ENCODE measurements around the gene RSPH10B2. TPM values are rescaled to one million over a fixed set of nuclear protein-coding genes. Genes with fewer than 3 reads are reported as not detected.
"Not testable (repeated sequence)": the region's sequence is repeated elsewhere in the genome, so short reads cannot be mapped to it uniquely, and the experiment has no call there.

RSPH10B2 gene
- not detected for total RNA-seq

DNA sequence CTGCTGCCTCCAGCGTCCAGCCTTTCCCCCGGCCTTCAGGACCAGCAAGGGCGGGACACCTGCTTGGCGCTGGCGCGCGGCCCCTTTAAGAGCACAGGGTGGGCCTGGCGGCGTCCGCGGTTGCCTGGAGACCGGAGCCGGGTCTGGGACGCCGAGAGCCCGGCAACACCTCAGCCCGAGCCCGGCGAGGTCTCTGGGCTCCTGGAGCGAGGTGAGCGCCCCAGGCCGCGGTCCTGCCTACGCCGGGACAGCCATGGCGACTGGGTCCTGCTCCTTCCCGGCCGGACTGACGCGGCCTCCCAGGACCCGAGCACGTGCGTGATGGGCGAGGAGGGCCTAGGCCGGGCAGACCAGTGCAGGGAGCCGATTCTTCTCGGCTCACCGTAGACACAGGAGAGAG, at the start of gene RSPH10B2:
TSS of gene RSPH10B2 (plus strand) at position 140 of the 400 bp plus-strand sequence. CDS start 3,575 bp downstream, outside the sequence.
- ATAC-seq, result peak; percentile 36

DNA sequence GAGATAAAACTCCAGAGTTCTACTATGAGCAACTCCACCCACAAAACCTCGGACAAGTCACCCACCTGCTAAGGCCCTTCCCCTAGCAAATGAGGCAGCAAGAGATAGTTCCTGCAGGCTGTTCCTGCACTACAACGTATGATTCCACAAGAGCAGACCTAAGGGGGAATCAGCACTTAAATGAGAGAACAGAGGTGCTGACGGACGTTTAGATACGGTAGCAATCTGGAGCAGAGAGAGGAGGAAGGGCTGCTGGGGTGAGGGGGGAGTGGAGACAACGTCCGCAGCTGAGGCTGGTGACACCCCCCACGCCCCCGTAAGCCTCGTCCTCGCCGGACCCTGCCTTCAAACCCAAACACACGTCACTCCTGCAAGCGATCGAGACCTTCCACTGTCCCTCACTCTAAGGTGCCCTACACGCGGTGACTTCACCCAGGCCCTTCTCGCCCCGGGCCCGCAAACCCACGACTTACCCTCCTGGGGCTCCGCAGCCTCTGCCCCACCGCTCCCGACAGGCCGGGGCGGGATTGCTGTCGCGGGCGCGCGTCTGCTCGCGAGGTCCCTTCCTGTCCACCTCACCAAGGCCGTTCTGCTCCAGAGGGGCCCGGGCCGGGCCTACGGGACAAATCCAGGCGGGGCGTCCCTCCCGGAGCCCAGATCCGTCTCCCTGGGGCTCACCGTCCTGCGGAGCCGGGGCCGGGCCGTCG, 47.8 kb upstream of the RSPH10B2 start:
- DNase-seq (ENCODE audit: low spot score) (peak; percentile 52), ATAC-seq (peak; percentile 36)

More for the DNA sequence above, at the start of gene RSPH10B2:
- DNase-seq (ENCODE audit: low spot score), result not testable (repeated sequence)

DNA sequence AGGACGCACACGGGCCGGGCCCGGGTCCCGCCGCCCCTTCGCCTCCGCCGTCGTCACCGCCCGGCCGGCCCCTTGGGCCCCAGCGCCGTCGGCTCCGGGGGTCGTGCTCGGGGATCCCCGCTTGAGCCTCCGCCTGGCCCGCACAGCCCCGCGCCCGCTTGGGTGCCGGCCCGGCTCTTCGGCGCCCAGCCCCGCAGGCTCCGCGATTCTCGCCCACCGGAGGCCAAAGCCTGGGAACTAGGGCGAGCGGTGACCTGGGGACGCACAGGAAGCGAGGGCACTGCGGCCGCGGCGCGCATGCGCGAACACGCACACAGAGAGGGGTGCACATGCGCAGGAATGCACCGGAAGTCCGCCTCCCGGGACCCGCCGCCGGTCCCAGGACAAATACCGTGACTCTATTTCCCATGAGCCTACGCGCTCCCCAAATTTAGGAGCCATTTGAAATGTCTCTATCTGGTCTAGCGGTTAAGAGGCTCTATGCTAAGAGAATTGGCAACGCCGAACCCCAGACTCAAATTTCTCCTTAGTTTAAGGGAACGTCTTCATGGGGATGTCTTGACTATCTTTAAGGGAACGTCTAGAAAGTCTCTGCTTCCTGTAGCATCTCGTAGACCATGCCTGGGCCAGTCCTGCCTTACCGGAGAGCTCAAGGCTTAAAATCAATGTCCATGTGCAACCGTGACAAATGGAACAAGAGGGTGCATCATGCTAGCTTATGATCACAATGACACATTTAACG, 47.1 kb upstream of the RSPH10B2 start, which contains the start of gene ZNF12:
TSS of gene ZNF12 (minus strand) at position 282 of the 742 bp plus-strand sequence. CDS start 1,774 bp downstream, outside the sequence.
- ATAC-seq (peak; percentile 89), DNase-seq (ENCODE audit: low spot score) (peak; percentile 98)

DNA sequence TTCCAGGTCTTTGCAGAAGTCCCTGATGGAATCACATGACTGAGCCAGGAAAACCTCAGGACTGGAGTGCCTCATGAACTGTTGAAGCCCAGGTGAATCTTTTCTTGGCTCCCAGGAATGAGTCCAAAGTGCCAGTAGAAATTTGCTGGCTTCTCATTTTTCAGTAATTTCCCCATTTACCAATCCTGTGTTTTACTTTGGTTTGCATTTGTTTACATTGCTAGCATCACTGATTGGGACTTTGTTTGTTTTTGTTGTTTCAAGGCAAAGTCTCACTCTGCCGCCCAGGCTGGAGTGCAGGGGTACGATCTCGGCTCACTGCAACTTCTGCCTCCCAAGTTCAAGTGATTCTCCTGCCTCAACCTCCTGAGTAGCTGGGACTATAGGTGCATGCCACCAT, 45.6 kb upstream of the RSPH10B2 start:
- ATAC-seq (peak; percentile 15), DNase-seq (ENCODE audit: low spot score) (no peak)

DNA sequence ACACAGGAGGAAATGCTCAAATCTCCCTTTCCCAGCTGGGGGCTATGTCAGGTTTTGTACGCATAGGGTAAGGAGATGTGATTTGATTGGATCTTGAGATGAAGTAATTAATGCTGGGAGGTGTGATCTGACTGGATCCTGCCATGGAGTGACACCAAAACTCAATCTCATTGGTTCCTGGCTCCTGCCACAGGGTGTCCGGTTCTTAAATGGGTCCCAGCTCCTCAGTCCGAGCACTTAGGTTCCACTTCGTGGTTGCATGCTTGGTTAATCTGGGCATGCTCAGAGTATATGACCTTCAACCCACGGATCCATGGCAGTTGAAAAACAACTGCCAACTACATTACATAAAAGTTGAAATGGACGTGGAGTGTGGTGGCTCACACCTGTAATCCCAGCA, 44.1 kb upstream of the RSPH10B2 start:
- DNase-seq (ENCODE audit: low spot score) (peak; percentile 62), ATAC-seq (peak; percentile 56)

DNA sequence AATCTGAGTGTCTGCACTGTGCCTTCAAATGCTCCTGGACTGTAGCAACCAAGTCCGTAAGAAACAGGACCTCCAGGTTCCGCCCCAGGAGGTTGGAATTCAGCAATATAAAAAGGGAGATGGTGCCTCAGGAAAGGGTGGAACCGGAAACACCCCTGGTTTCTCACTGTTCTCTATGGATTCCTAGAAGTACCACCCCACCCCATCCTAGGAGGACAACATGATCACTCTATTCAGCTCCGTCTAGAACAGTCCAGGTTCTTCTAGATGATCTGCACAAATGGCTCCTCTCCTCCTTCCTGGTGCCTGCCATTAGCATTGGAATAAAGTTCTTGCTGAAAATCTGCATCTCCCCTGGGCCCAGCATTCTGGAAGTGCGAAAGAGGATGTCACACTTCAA, 39.5 kb upstream of the RSPH10B2 start:
- ATAC-seq (no peak), DNase-seq (ENCODE audit: low spot score) (no peak)

DNA sequence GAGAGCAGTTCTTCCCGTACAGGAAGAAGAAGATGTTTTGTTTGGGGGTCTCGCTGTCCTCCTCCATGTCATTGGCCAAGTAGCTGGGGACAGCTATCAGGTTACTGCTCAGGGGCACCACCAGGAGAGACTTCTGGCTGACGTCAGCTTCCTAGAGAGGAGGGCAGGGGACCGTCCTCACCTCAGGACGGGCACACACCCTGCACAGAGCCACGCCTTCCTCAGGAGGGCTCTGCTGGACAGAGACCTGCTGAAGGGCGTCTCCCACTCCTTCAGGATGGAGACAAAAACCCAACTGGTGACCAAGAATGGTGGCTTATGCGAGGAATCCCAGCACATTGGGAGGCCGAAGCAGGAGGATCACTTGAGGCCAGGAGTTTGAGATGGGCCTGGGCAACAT, 38.0 kb upstream of the RSPH10B2 start:
- ATAC-seq; DNase-seq (ENCODE audit: low spot score): not testable (repeated sequence)

DNA sequence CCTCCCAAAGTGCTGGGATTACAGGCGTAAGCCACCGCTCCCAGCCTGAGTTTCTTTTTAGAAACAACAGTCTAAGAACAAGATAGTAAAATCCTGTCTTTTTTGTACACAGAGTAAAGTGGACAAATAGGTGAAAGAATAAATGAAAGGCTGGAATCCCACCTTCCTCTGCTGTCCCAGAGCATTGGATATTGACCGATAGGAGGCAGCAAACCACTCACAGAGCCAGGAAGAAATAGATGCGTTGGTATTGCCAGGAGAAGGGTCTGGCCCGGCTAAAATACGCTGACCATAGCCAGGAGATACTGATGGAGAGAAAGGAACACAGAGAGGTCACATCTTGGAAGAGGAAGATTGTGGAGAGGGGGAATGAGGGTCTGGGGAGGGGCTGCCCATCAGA, 35.8 kb upstream of the RSPH10B2 start:
- no peak for DNase-seq (ENCODE audit: low spot score)
- ATAC-seq, result no peak

DNA sequence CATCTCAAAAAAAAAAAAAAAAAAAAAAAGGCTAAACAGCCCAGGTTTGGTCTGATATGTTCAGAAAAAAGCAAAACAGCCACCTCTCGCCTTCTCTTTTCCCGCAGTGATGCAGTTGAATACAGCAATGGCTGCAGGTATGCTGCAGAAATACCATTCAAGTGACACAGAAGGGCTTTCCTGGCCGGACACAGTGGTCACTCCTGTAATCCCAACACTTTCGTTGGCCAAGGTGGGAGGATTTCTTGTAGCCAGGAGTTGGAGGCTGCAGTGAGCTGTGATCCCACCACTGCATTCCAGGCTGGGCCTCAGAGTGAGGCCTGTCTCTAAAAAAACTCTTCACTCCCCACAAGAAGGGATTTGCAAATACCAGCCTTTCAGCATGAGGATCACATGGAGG, 29.6 kb upstream of the RSPH10B2 start:
- ATAC-seq; DNase-seq (ENCODE audit: low spot score): not testable (repeated sequence)

DNA sequence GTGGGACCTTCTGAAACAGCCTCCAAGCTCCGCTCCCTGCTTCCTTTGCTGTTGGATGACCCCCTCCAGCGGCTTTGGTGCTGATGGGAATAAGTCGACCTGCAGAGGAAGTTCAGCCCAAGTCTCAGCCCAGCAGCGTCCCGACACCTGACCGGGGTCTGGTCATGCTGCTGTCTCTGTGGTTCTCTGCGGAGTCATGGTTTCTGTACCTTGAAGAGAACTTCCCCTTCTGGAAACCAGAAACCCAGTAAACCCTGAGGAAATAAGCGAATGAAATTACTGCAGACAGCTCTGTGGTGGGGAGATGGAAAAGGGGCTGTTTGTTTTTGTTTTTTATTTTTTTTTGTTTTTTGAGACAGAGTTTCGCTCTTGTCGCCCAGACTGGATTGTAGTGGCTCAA, 28.9 kb upstream of the RSPH10B2 start:
- no peak for ATAC-seq
- no peak for DNase-seq (ENCODE audit: low spot score)

DNA sequence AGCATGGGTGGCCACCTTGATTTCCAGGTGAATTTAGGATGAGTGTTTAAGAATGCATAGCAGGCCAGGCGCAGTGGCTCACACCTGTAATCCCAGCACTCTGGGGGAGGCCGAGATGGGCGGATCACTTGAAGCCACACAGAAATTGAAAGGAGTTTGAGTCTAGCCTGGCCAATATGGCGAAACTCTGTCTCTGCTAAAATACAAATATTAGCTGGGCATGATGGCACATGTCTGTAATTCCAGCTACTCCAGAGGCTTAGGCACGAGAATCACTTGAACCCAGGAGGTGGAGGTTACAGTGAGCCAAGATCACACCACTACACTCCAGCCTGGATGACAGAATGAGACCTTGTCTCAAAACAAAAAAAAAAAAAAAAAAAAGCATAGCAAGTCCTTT, 27.6 kb upstream of the RSPH10B2 start:
- not testable (repeated sequence) for ATAC-seq; DNase-seq (ENCODE audit: low spot score)

DNA sequence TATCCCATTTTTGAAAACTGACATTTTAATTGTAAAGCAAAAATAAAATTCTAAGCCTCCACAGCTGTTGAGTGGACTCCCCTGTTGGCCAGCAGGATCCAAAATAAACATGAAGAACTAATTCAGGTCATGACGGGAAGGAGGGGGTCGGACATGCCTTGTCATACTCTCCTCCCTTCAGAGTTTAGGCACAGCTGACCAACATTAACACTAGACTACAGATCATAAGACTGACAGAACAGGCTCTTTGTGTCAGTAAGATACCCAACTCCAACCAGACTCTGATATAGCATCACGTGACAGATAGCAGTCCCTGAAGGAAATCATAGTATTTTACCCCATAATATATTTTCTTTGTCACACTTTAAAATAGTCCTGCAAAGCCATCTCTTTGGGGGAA, 26.2 kb upstream of the RSPH10B2 start:
- DNase-seq (ENCODE audit: low spot score) (no peak), ATAC-seq (no peak)

DNA sequence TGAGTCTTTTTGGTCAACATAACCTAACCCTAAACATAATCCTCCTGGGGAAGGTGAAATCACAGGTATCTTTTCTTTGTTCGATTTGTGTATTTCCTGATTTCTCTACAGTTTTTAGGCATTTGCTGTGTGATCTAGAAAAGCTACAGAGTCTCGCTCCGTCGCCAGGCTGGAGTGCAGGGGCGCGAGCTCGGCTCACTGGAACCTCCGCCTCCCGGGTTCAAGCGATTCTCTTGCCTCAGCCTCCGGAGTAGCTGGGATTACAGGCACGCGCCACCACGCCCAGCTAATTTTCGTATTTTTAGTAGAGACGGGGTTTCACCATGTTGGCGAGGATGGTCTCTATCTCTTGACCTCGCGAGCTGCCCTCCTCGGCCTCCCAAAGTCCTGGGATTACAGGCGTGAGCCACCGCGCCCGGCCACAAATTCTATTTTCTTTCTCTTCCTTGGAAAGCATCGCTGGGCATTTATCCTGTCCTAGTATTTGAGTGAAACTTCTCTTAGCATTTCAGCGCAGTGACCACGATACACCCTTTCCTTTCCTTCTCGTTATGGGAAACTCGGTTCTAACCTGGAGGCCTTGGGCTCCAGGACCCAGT, 24.9 kb upstream of the RSPH10B2 start:
- not testable (repeated sequence) for DNase-seq (ENCODE audit: low spot score); ATAC-seq

DNA sequence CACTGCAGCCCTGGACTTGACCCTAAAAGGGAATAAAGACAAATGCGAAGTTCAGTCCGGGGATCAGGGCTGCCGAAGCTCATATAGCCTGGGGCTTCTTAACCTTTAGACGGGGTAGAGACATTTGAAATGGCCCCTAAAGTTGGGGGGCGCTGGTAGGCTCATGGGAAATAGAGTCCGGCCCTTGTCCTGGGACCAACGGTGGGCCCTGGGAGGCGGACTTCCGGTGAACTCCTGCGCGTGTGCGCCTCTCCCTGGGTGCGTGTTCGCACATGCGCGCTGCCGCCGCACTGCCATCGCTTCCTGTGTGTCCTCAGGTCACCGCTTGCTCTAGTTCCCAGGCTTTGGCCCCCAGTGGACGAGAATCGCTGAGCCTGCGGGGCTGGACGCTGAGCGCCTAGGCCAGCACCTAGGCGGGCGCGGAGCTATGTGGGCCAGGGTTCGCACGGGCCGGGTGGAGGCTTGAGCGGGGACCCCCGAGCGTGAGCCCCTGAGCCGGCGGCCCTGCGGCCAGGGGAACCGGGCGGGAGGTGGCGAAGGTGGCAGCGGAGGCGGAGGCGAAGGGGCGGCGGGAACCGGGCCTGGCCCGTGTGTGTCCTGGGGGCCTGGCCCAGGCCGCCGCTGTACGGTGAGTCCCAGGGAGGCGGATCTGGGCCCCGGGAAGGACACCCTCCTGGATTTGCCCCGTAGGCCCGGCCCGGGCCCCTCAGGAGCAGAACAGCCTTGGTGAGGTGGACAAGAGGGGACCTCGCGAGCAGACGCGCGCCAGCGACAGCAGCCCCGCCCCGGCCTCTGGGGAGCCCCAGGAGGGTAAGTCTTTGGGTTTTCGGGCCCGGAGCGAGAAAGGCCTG, 24.2 kb upstream of the RSPH10B2 start:
- DNase-seq (ENCODE audit: low spot score) (peak; percentile 96), ATAC-seq (peak; percentile 98)

DNA sequence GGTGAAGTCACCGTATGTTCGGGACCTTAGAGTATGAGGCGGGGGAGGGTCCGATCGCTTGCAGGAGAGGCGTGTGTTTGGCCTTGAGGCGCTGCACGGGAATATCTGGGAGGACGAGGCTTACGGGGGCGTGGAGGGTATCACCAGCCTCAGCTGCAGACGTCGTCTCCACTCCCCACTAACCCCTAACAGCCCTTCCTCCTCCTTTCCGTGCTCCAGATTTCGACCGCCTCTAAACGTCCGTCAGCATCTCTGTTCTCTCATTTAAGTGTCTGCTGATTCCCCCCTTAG, 23.6 kb upstream of the RSPH10B2 start:
- no peak for DNase-seq (ENCODE audit: low spot score)
- ATAC-seq, result no peak

DNA sequence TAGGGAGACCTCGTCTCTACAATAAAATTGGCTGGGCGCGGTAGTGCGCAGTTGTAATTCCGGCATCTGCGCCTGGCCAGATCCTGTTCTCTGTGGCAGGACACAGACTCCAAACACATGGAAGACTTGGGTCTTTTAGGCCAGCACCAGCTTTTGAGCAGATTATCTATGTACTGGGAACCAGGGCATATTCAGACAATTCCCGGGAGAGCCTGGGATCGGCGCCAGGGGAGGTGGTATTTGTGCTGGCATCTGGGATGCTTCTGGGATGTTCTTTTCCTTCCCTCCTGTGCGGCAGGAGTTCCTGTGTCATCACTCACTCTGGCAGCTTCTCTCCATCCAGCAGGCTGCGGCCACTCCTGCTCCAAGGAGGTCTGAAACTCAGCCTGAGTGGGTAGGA, 15.5 kb upstream of the RSPH10B2 start:
- not testable (repeated sequence) for ATAC-seq; DNase-seq (ENCODE audit: low spot score)

DNA sequence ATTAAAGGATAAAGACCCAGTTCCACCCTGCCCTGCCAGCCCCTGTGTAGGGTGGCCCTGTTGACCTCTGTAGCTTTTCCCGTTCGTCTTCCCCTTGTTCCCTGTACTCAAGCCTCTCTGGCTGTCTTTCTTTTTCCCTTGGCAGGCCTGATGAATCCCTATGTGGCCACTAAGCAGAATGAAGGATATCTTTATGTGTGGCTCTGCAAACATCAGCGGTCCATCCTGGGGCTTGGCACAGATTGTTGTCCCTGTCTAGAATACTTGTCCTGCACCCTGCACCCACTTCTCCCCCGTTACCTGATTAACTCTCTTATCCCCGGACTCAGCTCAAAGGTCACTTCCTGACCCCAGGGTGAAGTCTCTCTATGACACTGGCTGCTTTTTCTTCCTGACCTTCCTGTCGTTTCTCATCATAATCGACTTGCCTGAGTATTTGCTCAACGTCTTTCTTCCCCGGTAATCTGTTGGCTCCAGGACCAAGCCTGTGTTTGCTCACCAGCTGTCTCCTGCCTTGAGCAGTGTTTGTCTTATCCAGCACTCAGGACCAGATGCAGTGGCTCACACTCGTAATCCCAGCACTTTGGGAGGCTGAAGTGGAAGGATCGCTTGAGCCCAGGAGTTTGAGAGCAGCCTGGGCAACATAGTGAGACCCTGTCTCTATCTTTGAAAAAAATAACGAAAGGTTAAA, 9.3 kb upstream of the RSPH10B2 start:
- peak; percentile 52 for ATAC-seq
- DNase-seq (ENCODE audit: low spot score), result not testable (repeated sequence)

DNA sequence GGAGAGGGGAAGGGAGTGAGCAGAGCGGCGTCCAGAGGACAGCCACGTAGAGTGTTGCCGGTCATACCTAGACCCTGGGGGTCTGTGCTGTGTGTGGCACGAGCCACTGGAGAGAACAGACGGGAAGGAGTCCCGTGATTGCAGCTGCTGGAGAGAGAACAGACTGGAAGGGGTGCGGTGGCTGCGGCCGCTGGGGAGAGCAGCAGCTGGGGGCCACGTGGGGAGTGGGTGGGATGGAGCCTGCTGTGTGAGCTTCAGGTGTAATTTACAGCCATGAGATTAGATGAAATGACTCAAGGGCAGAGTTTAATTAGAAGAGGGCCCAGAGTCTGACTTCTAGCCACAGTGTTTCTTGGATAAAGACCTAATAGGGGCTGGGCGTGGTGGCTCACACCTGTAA, 4.6 kb upstream of the RSPH10B2 start:
- ATAC-seq; DNase-seq (ENCODE audit: low spot score): not testable (repeated sequence)

DNA sequence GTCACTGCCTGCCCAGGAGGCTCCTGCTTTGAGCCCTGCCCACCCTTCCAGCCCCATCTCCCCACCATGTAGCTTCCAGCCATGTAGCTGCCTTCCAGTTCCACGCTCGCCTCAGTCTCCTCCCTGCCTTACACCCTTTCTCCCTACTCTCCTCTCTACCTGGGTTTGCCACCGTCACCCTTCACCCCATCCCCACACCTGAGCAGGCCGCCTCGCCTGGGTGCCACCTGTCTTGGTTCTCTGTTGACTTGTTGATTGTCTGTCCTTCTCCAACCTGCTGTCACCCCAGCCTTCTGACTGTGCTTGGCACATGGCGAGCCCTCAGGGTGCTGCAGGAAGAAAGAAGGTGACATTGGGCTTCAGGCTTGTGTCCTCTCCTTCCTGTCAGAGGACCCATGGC, 3.7 kb upstream of the RSPH10B2 start:
- ATAC-seq; DNase-seq (ENCODE audit: low spot score): not testable (repeated sequence)

DNA sequence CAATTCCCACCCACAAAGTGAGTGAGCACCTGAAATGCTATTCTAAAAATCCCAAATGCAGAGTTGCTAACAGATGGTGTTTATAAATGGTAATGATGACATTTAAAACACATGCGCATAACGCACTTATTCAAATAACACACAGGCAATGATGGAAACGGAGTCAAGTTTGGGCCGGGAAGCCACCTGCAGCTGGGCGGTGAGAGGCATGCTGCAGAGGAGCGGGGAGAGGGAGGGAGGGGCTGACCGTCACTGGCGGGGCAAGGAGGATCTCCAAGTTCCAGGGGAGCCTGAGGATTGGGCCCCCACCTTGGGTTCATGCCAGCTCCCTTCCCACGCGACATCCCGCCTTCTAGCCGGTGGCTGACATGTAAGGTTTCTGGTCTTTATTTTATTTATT, 7.3 kb downstream of the RSPH10B2 start:
- not testable (repeated sequence) for ATAC-seq; DNase-seq (ENCODE audit: low spot score)

All from left lobe of liver (tissue), 2 donors.